HepG2 (cell line): Measurements from ENCODE around the gene FEM1B.

Source experiments
- CEBPZ ChIP-seq: IDR thresholded peaks from 2 replicates; pipeline ENCODE4 v1.6.1; 2012; ENCODE audit warnings: low read length, improper control_type of control experiment
- EP300 ChIP-seq, 3 experiments: sonication (generic) in 1 of 3; formaldehyde crosslinking in 1 of 3; IDR thresholded peaks; 2 replicates each; pipeline versions ENCODE4 v1.5.1 to v1.6.1; 2011 to 2020; ENCODE audit warnings: low read depth in 2 of 3, low read length in 2 of 3, borderline replicate concordance in 1 of 3, improper control_type of control experiment in 1 of 3, mild to moderate bottlenecking in 1 of 3, missing genetic modification reagents in 1 of 3, moderate library complexity in 1 of 3
- HINFP ChIP-seq: sonication (generic); formaldehyde crosslinking; IDR thresholded peaks from 2 replicates; pipeline ENCODE4 v1.4.0; 2020; ENCODE audit warnings: low read depth, mild to moderate bottlenecking, missing genetic modification reagents
- NFKB2 ChIP-seq: sonication (generic); formaldehyde crosslinking; IDR thresholded peaks from 2 replicates; pipeline ENCODE4 v1.4.0; 2020; ENCODE audit warnings: missing genetic modification reagents, borderline replicate concordance
- TP53 ChIP-seq: sonication (generic); formaldehyde crosslinking; conservative IDR thresholded peaks from 2 replicates; pipeline ENCODE4 v1.4.0; 2020; ENCODE audit warnings: missing genetic modification reagents
- ZFP36 ChIP-seq: fragments of 150-350 bp; IDR thresholded peaks from 2 replicates; pipeline ENCODE4 v1.6.1; 2018; ENCODE audit warnings: borderline replicate concordance, low read length, low read depth; ENCODE audit not compliant: partially characterized antibody
- ZNF629 ChIP-seq: sonication (generic); formaldehyde crosslinking; conservative IDR thresholded peaks from 2 replicates; pipeline ENCODE4 v1.5.0; 2020; ENCODE audit warnings: missing genetic modification reagents
- ZNF713 ChIP-seq: sonication (generic); formaldehyde crosslinking; IDR thresholded peaks from 2 replicates; pipeline ENCODE4 v1.4.0; 2020; ENCODE audit warnings: mild to moderate bottlenecking, missing genetic modification reagents
- TF ChIP-seq, protein P1 (sequence below): sonication (generic); formaldehyde crosslinking; IDR thresholded peaks from 2 replicates; pipeline ENCODE4 v1.5.0; 2020; ENCODE audit warnings: mild to moderate bottlenecking, missing genetic modification reagents, moderate library complexity
- TF ChIP-seq, protein P2 (sequence below), 2 experiments: sonication (generic) in 1 of 2; formaldehyde crosslinking in 1 of 2; IDR thresholded peaks; 2 replicates each; pipeline versions ENCODE4 v1.4.0 to v1.6.1; 2018 to 2020; ENCODE audit warnings: missing genetic modification reagents in 2 of 2, borderline replicate concordance in 1 of 2, low read depth in 1 of 2, mild to moderate bottlenecking in 1 of 2, missing biosample characterization in 1 of 2

GRCh38 chr15:68277603-68278344 lies at the start of gene FEM1B:
- no peak for TF ChIP-seq HINFP
- 0 out of 2 replicates have a peak, but pooled peaks have one; percentile 49 for TF ChIP-seq ZNF713 (CRISPR knock-in tag)
- TF ChIP-seq, protein P1, sequence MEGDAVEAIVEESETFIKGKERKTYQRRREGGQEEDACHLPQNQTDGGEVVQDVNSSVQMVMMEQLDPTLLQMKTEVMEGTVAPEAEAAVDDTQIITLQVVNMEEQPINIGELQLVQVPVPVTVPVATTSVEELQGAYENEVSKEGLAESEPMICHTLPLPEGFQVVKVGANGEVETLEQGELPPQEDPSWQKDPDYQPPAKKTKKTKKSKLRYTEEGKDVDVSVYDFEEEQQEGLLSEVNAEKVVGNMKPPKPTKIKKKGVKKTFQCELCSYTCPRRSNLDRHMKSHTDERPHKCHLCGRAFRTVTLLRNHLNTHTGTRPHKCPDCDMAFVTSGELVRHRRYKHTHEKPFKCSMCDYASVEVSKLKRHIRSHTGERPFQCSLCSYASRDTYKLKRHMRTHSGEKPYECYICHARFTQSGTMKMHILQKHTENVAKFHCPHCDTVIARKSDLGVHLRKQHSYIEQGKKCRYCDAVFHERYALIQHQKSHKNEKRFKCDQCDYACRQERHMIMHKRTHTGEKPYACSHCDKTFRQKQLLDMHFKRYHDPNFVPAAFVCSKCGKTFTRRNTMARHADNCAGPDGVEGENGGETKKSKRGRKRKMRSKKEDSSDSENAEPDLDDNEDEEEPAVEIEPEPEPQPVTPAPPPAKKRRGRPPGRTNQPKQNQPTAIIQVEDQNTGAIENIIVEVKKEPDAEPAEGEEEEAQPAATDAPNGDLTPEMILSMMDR, result no peak; the same call in 1 of the 2 replicates
- TF ChIP-seq ZNF629, result peak; percentile 55; the same call in 1 of the 2 replicates
- TF ChIP-seq NFKB2 (CRISPR knock-in tag), result peak; percentile 91
- no peak for TF ChIP-seq ZFP36
- peak; percentile 27 to 54; a peak in 1 of 4 replicates for TF ChIP-seq EP300 (IDR thresholded peaks at IDR 0.05; ENCODE audit: low read depth in 2 of 2, low read length in 2 of 2)
- 0 out of 2 replicates have a peak, but pooled peaks have one; percentile 21 for TF ChIP-seq EP300 (CRISPR knock-in tag; IDR thresholded peaks at IDR 0.05; ENCODE audit: borderline replicate concordance)
- peak; percentile 77; the same call in 1 of the 2 replicates for TF ChIP-seq TP53 (CRISPR knock-in tag)
- TF ChIP-seq CEBPZ, result no peak
- TF ChIP-seq, protein P2, sequence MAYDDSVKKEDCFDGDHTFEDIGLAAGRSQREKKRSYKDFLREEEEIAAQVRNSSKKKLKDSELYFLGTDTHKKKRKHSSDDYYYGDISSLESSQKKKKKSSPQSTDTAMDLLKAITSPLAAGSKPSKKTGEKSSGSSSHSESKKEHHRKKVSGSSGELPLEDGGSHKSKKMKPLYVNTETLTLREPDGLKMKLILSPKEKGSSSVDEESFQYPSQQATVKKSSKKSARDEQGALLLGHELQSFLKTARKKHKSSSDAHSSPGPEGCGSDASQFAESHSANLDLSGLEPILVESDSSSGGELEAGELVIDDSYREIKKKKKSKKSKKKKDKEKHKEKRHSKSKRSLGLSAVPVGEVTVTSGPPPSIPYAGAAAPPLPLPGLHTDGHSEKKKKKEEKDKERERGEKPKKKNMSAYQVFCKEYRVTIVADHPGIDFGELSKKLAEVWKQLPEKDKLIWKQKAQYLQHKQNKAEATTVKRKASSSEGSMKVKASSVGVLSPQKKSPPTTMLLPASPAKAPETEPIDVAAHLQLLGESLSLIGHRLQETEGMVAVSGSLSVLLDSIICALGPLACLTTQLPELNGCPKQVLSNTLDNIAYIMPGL (CRISPR knock-in tag; IDR thresholded peaks at IDR 0.05; ENCODE audit: borderline replicate concordance in 1 of 2, low read depth in 1 of 2), result peak; percentile 82 to 96
